Osteoblast (primary cell): Measurements from ENCODE around the gene RASGRF2. TPM values are rescaled to one million over a fixed set of nuclear protein-coding genes. Genes with fewer than 3 reads are reported as not detected.
"Not testable (repeated sequence)": the region's sequence is repeated elsewhere in the genome, so short reads cannot be mapped to it uniquely, and the experiment has no call there.

Experiments
- DNase-seq: peaks from one replicate; pipeline ENCODE4 v3.0.0; 2011; ENCODE audit warnings: low spot score, mixed read lengths; ENCODE audit not compliant: insufficient read length; ENCODE audit errors: missing footprints
- H2AFZ ChIP-seq: 2 replicates; pipeline ENCODE4 v1.6.0; 2011; ENCODE audit warnings: mild to moderate bottlenecking, low read length
- H3K27ac ChIP-seq: 2 replicates; pipeline ENCODE4 v1.5.1; 2011; ENCODE audit warnings: mild to moderate bottlenecking, low read depth, low read length, moderate library complexity
- H3K27me3 ChIP-seq: 2 replicates; pipeline ENCODE4 v1.6.0; 2012; ENCODE audit warnings: mild to moderate bottlenecking, control low read depth, inconsistent platforms, low read length, moderate library complexity; ENCODE audit not compliant: insufficient read depth
- H3K36me3 ChIP-seq: 2 replicates; pipeline ENCODE4 v1.5.1; 2011; ENCODE audit warnings: mild to moderate bottlenecking, low read length, control low read depth, moderate library complexity; ENCODE audit not compliant: insufficient read depth
- H3K4me1 ChIP-seq: 2 replicates; pipeline ENCODE4 v1.5.1; 2011; ENCODE audit warnings: mild to moderate bottlenecking, low read length, control low read depth, moderate library complexity; ENCODE audit not compliant: insufficient read depth
- H3K4me2 ChIP-seq: 2 replicates; pipeline ENCODE4 v1.6.0; 2011; ENCODE audit warnings: mild to moderate bottlenecking, low read length; ENCODE audit not compliant: insufficient read depth
- H3K4me3 ChIP-seq: fragments of 200-600 bp; sonication (generic); 3 replicates; pipeline ENCODE4 v1.5.1; 2012; ENCODE audit warnings: mild to moderate bottlenecking, low read length, inconsistent platforms; ENCODE audit not compliant: insufficient read depth
- H3K79me2 ChIP-seq: 2 replicates; pipeline ENCODE4 v1.6.0; 2012; ENCODE audit warnings: mild to moderate bottlenecking, low read length, control low read depth, inconsistent platforms; ENCODE audit not compliant: insufficient read depth
- H3K9me3 ChIP-seq: 2 replicates; pipeline ENCODE4 v1.5.1; 2011; ENCODE audit warnings: low read depth, low read length, control low read depth
- H4K20me1 ChIP-seq: 2 replicates; pipeline ENCODE4 v1.6.0; 2012; ENCODE audit warnings: mild to moderate bottlenecking, low read length, control low read depth; ENCODE audit not compliant: insufficient read depth
- total RNA-seq: library from RNA; depleted of rRNA; stranded (reverse); fragments of >200 nt; gene quantifications from 2 replicates; pipeline ENCODE4 v1.2.3, GENCODE V29; 2012
- TF ChIP-seq, protein P1 (sequence below): IDR thresholded peaks from 2 replicates; pipeline ENCODE4 v1.5.1; 2011; ENCODE audit warnings: mild to moderate bottlenecking, low read depth, low read length, moderate library complexity; ENCODE audit errors: extremely low read depth

Gene RASGRF2
- total RNA-seq, 1 donor, result under 0.01 TPM

DNA sequence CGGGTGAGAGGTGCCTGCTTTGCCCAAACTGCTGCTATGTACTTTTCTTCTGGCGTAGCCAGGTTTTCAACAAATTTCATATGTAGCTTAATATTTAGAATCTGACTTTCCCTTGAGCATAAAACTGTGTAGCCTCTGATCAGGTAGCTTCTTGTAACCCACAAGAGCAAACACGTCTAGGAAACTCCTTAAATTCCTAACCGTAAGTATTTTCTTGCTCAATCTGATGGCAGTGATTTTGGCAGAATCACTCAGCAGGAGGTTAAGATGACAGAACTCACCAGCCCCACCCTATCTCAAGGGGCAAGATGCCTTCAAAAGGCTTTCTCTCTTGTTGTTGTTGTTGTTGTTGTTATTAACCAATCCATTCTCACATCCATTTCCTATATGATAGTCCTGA is 293.7 kb downstream of the RASGRF2 start:
- no peak overlapping the region for H3K27ac ChIP-seq
- H2AFZ ChIP-seq, result no peak overlapping the region
- no peaks in the 10 kb centered on the region for H4K20me1 ChIP-seq
- H3K79me2 ChIP-seq, result no peaks in the 10 kb centered on the region
- DNase-seq, result no peak
- no peak overlapping the region for H3K4me3 ChIP-seq
- H3K4me2 ChIP-seq, result no peak overlapping the region
- no peaks in the 10 kb centered on the region for H3K27me3 ChIP-seq
- no peaks in the 10 kb centered on the region for H3K4me1 ChIP-seq
- H3K9me3 ChIP-seq, result no peaks in the 10 kb centered on the region
- TF ChIP-seq, protein P1, sequence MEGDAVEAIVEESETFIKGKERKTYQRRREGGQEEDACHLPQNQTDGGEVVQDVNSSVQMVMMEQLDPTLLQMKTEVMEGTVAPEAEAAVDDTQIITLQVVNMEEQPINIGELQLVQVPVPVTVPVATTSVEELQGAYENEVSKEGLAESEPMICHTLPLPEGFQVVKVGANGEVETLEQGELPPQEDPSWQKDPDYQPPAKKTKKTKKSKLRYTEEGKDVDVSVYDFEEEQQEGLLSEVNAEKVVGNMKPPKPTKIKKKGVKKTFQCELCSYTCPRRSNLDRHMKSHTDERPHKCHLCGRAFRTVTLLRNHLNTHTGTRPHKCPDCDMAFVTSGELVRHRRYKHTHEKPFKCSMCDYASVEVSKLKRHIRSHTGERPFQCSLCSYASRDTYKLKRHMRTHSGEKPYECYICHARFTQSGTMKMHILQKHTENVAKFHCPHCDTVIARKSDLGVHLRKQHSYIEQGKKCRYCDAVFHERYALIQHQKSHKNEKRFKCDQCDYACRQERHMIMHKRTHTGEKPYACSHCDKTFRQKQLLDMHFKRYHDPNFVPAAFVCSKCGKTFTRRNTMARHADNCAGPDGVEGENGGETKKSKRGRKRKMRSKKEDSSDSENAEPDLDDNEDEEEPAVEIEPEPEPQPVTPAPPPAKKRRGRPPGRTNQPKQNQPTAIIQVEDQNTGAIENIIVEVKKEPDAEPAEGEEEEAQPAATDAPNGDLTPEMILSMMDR, result no peak
- no peaks in the 10 kb centered on the region for H3K36me3 ChIP-seq

DNA sequence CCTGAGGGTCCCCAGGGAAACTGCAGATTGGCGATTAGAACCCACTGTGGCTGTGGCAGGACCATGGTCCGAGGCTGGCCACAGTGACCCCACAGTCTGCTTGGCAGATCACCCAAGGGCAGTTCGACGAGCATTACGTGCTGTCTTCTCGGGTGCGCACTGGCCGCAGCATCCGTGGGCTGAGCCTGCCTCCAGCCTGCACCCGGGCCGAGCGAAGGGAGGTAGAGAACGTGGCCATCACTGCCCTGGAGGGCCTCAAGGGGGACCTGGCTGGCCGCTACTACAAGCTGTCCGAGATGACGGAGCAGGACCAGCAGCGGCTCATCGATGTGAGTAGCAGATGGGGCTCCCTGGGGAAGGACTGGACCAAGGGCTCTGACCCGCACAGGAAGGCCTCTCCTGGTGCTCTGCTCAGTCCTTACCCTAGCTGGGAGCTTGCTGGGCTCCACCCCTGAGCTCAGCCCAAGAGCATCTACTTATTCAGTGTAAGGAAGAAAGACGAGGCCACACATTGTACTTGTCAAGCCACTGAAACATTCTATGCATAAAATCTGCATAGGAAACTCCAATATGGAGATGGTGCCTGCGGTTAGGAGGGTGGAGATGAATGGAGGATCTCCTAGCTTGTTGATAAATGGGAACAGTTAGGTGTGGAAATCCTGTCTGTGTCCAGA is 294.9 kb downstream of the RASGRF2 start:
- H3K27ac ChIP-seq, result no peak overlapping the region
- no peak overlapping the region for H3K4me2 ChIP-seq
- H3K27me3 ChIP-seq, result no peaks in the 10 kb centered on the region
- H4K20me1 ChIP-seq, result no peaks in the 10 kb centered on the region
- no peaks in the 10 kb centered on the region for H3K9me3 ChIP-seq
- H3K4me1 ChIP-seq, result no peaks in the 10 kb centered on the region
- H3K36me3 ChIP-seq, result no peaks in the 10 kb centered on the region
- H3K4me3 ChIP-seq, result no peak overlapping the region
- H2AFZ ChIP-seq, result no peak overlapping the region
- no peaks in the 10 kb centered on the region for H3K79me2 ChIP-seq
- TF ChIP-seq, protein P1, result no peak
- no peak for DNase-seq

DNA sequence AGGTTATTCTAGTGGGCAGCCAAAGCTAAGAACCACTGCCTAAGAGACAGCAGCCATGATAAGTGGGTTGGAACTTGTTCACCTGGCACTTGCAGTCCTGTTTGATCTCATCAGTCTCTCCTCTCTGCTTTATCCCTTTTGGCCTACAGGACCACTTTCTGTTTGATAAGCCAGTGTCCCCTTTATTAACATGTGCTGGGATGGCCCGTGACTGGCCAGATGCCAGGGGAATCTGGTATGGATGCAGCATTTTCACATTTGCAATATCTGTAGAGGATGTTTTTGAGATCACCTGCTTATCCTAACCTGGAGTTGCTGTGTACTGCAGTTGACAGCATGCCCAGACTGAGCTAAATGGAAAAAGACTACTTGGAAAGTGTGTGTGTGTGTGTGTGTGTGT is 296.6 kb downstream of the RASGRF2 start:
- H3K4me1 ChIP-seq, result no peaks in the 10 kb centered on the region
- no peak overlapping the region for H3K4me3 ChIP-seq
- no peaks in the 10 kb centered on the region for H3K36me3 ChIP-seq
- DNase-seq, result no peak
- no peak overlapping the region for H3K27ac ChIP-seq
- no peaks in the 10 kb centered on the region for H3K27me3 ChIP-seq
- TF ChIP-seq, protein P1, result no peak
- no peak overlapping the region for H2AFZ ChIP-seq
- no peak overlapping the region for H3K4me2 ChIP-seq
- no peaks in the 10 kb centered on the region for H3K9me3 ChIP-seq
- H3K79me2 ChIP-seq, result no peaks in the 10 kb centered on the region
- no peaks in the 10 kb centered on the region for H4K20me1 ChIP-seq

DNA sequence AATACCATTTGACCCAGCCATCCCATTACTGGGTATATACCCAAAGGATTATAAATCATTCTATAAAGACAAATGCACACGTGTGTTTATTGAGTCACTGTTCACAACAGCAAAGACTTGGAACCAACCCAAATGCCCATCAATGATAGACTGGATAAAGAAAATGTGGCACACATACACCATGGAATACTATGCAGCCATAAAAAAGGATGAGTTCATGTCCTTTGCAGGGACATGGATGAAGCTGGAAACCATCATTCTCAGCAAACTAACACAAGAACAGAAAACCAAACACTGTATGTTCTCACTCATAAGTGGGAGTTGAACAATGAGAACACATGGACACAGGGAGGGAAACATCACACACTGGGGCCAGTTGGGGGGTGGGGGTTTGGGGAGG is 302.6 kb downstream of the RASGRF2 start:
- not testable (repeated sequence) for H4K20me1 ChIP-seq, H3K27me3 ChIP-seq, H3K27ac ChIP-seq, H3K4me3 ChIP-seq, H3K79me2 ChIP-seq, DNase-seq, H3K36me3 ChIP-seq, H3K4me2 ChIP-seq, H3K9me3 ChIP-seq, H3K4me1 ChIP-seq, H2AFZ ChIP-seq
